A549 treated with AZD9567 at 1 μM for 4 hours (cell line): ENCODE results near the gene PKIG. TPM values are rescaled to one million over a fixed set of nuclear protein-coding genes. Genes with fewer than 3 reads are reported as not detected.

Experiments used
- total RNA-seq: library from RNA; stranded (reverse); fragments of 200-300 nt; extraction: Qiagen RNA extraction; gene quantifications from 5 replicates; pipeline ENCODE4 v1.2.3, GENCODE V29; 2022; ENCODE audit not compliant: insufficient read depth

PKIG gene
- 32.4 to 38.8 TPM (median 35.9 TPM) in 5 replicates for total RNA-seq

DNA sequence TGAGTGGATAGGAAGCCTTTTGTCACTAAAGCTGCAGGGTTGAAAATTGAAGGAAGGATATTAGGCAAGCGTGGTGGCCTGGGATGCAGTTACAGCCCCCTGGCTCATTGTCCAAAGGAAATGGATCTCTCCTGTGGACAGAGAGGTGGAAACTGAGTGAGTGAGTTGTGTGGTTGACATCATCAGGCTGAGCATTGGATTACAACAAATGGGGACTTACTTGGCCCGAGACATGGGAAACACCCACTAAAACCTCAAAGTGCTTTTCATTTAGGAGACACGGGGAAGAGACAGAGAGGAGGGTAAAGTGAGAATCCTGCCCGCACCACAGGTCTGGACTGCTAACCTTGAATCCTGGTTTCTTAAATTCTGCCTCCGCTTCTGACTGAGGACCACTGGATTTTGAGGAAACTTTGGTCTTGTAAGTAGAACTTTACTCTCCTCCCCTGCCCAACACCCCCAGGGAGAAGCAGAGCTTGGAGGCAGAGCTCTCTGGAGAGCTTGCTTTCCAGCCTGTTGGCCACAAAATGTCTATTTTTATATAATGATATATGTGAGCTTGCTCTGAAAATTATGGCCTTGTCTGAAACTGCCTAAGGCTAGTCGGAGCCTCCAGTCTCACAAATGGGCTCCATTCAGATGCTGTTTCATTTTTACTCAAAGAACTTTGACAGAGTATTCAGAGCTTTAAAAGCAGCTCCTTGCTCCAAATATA lies at the start of gene PKIG:
PKIG (plus strand) TSS at position 269 of the 715 bp plus-strand sequence. CDS start 31,978 bp downstream, outside the sequence.

DNA sequence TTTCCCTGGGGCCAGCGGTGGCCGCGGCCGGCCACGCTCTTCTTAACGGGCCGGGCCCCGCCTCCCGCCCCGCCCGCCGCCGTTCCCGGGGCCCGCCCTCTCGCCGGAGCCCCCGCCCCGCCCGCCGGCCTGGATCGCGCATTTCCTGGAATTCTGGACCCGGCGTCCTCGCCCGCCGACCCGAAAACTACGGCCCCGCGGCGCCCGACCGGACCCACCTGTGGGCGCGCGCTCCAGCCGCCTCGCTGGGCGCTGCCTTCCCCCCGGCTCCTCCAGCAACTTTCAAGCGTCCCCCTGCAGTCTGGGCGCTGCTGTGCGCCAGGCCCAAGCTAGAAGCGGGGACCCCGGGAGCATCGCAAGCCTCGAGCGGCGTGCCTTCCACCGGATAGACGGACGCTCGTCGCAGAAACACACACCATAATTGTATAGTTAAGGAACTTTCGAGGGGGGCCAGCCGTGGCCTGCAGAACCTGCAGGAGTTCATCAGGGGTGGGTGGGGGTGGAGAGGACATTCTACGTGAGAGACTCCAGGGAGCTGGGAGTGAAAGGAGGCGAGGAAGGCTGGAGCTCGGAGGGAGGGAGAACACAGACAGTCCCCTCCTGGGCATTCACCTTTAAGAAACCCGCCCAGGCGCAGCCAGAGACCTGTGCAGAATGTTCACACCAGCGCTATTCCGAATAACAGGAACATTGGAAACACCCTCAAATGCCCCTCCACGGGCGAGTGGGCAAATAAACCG lies 69.5 kb downstream of the PKIG start, which contains the start of gene ADA:
ADA (minus strand) TSS at position 16 of the 740 bp plus-strand sequence. CDS start 92 bp downstream, outside the sequence.

Other genes with a start within 250 kb of the PKIG start
- gene R3HDML, start 245.5 kb upstream of the PKIG start, total RNA-seq, result 0.11 to 0.41 TPM (median 0.17 TPM) in 4 of 5 replicates, not detected in the other
- 13.5 to 15.7 TPM (median 15.1 TPM) in 5 replicates for gene HNF4A, start 226.9 kb upstream of the PKIG start, total RNA-seq
- gene TTPAL, start 106.7 kb upstream of the PKIG start, total RNA-seq, result 13.8 to 16.8 TPM (median 16.0 TPM) in 5 replicates
- gene SERINC3, start 60.5 kb upstream of the PKIG start, total RNA-seq, result 75.5 to 89.7 TPM (median 83.2 TPM) in 5 replicates
- gene ADA, start 69.1 kb downstream of the PKIG start, total RNA-seq, result 52.6 to 64.4 TPM (median 54.3 TPM) in 5 replicates
- 28.4 to 39.1 TPM (median 29.6 TPM) in 5 replicates for gene CCN5, start 132.8 kb downstream of the PKIG start, total RNA-seq
- gene KCNK15, start 163.3 kb downstream of the PKIG start, total RNA-seq, result 0.52 to 0.64 TPM (median 0.59 TPM) in 4 of 5 replicates, not detected in the other
- gene RIMS4, start 228.0 kb downstream of the PKIG start, total RNA-seq, result 0.60 to 1.7 TPM (median 1.6 TPM) in 5 replicates